ENCODE measurements around the gene MSH6.

Gene MSH6, protein sequence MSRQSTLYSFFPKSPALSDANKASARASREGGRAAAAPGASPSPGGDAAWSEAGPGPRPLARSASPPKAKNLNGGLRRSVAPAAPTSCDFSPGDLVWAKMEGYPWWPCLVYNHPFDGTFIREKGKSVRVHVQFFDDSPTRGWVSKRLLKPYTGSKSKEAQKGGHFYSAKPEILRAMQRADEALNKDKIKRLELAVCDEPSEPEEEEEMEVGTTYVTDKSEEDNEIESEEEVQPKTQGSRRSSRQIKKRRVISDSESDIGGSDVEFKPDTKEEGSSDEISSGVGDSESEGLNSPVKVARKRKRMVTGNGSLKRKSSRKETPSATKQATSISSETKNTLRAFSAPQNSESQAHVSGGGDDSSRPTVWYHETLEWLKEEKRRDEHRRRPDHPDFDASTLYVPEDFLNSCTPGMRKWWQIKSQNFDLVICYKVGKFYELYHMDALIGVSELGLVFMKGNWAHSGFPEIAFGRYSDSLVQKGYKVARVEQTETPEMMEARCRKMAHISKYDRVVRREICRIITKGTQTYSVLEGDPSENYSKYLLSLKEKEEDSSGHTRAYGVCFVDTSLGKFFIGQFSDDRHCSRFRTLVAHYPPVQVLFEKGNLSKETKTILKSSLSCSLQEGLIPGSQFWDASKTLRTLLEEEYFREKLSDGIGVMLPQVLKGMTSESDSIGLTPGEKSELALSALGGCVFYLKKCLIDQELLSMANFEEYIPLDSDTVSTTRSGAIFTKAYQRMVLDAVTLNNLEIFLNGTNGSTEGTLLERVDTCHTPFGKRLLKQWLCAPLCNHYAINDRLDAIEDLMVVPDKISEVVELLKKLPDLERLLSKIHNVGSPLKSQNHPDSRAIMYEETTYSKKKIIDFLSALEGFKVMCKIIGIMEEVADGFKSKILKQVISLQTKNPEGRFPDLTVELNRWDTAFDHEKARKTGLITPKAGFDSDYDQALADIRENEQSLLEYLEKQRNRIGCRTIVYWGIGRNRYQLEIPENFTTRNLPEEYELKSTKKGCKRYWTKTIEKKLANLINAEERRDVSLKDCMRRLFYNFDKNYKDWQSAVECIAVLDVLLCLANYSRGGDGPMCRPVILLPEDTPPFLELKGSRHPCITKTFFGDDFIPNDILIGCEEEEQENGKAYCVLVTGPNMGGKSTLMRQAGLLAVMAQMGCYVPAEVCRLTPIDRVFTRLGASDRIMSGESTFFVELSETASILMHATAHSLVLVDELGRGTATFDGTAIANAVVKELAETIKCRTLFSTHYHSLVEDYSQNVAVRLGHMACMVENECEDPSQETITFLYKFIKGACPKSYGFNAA (N-terminal part only)

DNA sequence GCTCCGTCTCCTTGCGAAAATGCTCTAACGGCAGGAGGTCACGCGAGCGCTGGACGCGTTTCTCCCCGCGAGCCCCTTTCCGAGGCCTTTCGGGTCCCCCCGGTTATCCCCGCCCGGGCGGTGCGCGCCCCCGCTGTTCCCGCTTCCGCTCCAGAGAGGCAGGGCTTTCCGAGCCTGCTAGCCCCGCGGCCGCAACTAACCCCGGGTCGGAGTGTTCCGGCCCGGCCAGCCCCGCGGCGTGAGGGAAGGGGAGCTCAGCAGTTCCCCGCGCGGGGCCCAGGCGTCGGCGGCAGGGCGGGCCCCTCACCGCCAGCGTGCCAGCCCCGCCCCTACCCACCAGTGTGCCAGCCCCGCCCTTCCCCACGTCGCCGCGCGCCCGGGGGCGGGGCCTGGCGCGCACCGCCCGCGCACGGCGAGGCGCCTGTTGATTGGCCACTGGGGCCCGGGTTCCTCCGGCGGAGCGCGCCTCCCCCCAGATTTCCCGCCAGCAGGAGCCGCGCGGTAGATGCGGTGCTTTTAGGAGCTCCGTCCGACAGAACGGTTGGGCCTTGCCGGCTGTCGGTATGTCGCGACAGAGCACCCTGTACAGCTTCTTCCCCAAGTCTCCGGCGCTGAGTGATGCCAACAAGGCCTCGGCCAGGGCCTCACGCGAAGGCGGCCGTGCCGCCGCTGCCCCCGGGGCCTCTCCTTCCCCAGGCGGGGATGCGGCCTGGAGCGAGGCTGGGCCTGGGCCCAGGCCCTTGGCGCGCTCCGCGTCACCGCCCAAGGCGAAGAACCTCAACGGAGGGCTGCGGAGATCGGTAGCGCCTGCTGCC lies at the start of gene MSH6:
Gene MSH6, plus strand, starts transcription at position 475 of the 815 bp plus-strand sequence. Its CDS starts 89 bp downstream, at position 564.
- peak; percentile 69 for DNase-seq

DNA sequence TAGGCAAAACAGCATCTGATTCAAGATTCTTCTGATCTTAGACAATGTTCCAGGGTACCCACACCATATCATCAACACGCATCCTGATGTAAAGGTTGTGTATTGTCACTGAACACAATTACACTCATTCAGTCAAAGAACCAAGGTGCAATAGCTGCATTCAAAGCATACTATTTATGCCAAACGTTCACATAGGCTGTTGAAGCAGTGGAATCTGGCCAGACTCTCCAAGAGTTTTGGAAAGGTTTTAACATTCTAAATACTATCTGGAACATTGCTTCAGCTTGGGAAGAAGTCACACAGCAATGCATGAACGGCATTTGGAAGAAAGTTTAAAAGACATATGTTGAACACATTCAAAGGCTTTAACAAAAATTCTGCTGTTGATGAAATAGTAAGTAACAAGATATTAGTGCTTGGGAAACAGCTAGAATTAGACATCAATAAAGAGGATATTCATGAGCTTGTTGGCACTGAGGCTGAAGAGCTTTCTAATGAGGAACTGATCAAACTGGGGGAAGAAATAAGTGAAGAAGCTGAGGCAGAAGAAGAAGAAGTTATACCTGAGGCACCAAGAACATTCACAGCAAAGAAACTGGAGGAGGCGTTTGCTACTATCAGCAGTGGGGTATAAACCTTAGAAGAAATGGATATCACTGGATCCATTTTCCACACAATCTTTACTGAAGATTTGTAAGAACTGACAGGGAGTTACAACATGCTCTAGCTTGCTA lies 47.6 kb upstream of the MSH6 start:
- no peak for DNase-seq

- DNase-seq, result no peak
Observed at GRCh38 chr2:47735912-47736311, 47.0 kb upstream of the MSH6 start.

- no peak for DNase-seq
Observed at GRCh38 chr2:47737191-47737975, 45.6 kb upstream of the MSH6 start.

DNA sequence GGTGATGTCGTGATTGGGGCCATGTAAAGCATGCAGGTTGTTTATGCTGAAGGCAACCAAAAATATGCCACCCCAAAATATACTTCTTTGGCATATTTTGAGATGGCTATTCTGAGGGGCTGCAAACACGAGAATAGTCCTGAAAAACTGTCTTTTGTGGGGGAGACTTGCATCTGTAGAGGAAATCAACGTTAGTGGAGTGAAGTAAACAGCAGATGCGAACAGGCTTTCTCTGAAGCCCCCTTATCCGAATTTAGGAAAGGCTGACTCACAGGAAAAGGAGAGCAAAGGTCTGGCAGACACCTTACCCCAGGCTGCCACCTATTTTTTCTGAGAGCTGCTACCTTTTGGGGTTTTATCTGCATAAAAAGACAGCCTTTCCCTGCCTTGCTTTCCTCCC lies 44.6 kb upstream of the MSH6 start:
- no peak for DNase-seq

- no peak for DNase-seq
Observed at GRCh38 chr2:47741101-47741500, 41.8 kb upstream of the MSH6 start.

GRCh38 chr2:47741637-47742036 lies 41.3 kb upstream of the MSH6 start:
- DNase-seq, result no peak

GRCh38 chr2:47744074-47744473 lies 38.9 kb upstream of the MSH6 start:
- no peak for DNase-seq

- DNase-seq, result no peak
Observed at GRCh38 chr2:47747878-47748277, 35.1 kb upstream of the MSH6 start.

DNA sequence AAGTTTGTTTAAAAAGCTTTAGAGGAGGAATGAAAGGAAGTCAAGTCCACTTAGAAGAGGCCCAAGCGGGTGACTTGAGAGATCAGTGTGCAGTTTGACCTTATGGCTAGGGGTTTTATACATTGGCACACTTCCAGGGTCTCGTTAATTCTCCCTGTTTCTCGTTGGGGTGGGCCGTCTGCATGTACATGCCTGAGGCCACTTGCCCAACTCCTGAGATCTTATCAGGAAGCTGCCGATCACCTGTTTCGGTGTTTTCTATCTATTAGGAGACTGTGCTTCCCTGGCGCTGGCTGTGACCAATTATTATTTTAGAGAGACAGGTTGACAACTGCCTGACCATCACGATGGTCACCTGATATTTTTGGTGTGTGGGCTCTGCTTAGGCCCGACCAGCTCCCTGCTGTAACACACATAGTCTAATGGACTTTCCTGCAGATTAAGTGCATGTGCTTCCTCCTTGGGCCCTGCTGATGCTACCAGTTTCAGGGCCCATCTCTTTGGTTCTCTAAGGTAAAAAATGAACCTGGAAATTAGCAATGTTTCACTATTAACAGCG lies 31.0 kb upstream of the MSH6 start:
- no peak for DNase-seq

GRCh38 chr2:47767497-47767844 lies 15.5 kb upstream of the MSH6 start:
- no peak for DNase-seq

DNA sequence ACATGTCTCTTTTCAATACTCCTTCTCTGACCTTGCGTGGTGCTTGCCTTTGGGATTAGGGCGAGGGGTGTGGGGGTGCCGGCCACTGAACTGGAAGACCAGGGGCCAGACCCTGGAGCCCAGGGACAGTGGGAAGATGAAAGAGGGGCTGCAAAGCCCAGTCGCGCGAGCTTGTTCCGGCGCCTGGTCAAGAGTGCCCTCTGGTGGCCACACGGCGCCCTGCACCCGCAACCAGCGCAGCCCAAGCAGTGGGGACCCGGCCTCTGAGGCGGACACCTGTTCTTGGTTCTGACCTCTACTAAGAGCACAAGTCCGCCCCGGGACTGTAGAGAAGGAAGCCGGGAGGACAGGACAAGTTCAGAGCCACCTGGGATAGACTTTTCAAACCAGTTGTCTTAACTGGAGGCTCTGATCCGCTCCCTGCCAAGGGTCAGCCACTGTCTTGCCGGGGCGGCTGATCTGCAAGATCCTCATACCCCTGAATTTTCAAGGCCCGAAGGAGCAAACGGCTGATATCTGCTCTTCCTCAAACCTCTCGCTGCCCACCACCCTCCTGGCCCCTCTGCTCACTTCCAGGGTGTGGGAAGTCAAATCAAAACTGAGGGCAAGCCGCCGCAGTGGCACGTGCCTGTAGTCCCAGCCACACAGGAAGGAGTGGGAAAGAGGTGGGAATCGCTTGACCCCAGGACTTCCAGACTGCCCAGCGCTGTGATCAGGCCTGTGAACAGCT lies 14.9 kb upstream of the MSH6 start:
- DNase-seq, result no peak

DNA sequence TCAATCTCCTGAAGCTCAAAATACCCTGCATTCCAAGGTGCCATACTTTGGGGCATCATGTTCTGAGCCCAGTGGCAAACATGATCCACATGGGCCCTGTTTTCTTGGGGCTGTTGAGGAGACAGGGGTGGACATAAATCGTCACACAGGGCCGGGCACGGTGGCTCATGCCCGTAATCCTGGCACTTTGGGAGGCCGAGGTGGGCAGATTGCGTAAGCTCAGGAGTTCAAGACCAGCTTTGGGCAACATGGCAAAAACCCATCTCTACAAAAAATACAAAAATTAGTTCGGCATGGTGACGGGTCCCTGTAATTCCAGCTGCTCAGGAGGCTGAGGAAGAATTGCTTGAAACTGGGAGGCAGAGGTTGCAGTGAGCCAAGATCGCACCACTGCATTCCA lies 13.6 kb upstream of the MSH6 start:
- no peak for DNase-seq

- no peak for DNase-seq
Observed at GRCh38 chr2:47771211-47771610, 11.7 kb upstream of the MSH6 start.

DNA sequence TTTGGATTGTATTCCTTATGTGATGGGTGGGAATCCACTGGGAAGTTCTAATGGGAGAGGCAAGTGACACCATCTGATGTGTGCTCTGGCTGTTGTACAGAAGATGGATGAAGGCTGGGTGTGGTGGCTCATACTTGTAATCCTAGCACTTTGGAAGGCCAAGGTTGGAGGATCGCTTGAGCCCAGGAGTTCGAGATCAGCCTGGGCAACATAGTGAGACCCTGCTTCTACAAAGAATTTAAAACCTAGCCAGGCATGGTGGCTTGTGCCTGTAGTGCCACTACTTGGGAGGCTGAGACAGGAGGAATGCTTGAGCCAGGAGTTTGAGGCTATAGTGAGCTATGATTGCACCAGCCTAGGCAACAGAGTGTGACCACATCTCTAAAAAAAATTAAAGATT lies 10.6 kb upstream of the MSH6 start:
- no peak for DNase-seq

- DNase-seq, result no peak
Observed at GRCh38 chr2:47774567-47774966, 8.4 kb upstream of the MSH6 start.

DNA sequence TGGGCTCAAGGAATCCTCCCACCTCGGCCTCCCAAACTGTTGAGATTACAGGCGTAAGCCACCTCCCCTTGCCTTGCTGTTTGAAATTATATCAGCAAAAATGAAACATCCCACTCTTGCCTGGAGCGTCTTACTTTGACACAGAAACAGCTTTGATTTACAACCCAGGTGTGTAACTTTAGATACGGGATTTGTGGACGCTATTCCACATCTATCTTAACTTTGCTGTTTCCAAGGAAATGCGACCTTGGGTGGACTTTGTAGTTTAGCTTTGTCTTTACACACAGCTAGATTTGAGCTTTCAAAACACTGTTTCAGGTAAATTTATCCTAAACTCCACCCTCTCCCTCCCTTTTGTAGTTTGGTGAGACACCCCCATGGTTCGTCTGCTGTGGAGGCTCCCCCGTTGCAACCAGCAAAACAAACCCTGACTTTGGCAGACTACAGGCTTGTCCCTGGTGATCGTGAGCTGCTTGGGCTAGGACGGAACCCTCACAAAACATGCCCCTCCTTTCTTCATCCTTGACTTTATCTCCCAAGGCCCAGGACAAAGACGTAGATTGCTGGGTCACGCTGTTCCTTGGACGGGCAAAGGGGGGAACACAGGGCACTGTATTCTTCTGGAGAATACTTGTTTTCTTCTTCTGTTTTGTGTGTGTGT lies 5.5 kb upstream of the MSH6 start:
- no peak for DNase-seq

DNA sequence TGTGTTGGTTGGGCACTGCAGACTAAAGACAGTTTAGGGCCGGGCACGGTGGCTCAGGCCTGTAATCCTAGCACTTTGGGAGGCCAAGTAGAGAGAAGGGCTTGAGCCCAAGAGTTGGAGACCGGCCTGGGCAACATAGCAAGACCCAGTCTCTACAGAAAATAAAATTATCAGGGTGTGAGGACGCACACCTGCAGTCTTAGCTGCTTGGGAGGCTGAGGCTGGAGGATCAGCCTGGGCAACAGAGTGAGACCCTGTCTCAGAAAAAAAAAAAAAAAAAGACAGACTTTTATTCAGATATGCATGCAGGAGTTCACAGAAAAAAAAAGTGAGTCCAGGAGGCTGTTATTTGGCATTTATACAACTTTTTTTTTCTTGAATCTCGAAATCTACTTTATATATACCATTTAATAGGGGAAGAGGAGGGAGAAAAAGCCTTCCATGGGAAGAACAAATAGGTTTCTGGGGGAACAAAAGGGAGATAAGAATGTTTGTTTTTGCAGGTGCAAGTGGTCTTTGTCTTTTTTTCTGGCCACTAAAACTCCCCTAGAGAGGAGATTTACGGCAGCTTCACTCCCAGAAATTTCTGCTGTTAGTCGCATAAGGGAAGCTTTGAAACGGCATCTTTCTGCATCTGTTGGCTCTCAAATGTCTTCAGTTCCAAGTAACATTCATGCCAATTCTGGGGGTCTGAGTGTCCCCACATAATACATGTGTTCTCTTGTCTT lies 4.1 kb upstream of the MSH6 start:
- no peak for DNase-seq

- no peak for DNase-seq
Observed at GRCh38 chr2:47779426-47779790, 3.5 kb upstream of the MSH6 start.
